Liver (tissue), 9 donors: ENCODE measurements around the gene CAMSAP1. TPM values are rescaled to one million over a fixed set of nuclear protein-coding genes. Genes with fewer than 3 reads are reported as not detected.

Experiments used
- DNase-seq: peaks from one replicate; pipeline ENCODE4 v3.0.0-alpha.2; 2017; ENCODE audit warnings: low spot score
- H3K27ac ChIP-seq, 2 donors: one replicate each; pipeline ENCODE4 v1.7.0; 2013; ENCODE audit warnings: inconsistent platforms in 2 of 2, low read length in 2 of 2, control low read depth in 1 of 2, low read depth in 1 of 2, mild to moderate bottlenecking in 1 of 2
- H3K27me3 ChIP-seq, 4 donors: one replicate each; pipeline versions ENCODE4 v1.6.1 to v1.7.0; 2013; ENCODE audit warnings: low read length in 3 of 4, inconsistent platforms in 1 of 4, mild to moderate bottlenecking in 1 of 4, moderate library complexity in 1 of 4; ENCODE audit not compliant: control insufficient read depth in 4 of 4, insufficient read depth in 4 of 4
- H3K36me3 ChIP-seq, 4 donors: one replicate each; pipeline versions ENCODE4 v1.6.1 to v1.7.0; 2013; ENCODE audit warnings: low read length in 3 of 4, mild to moderate bottlenecking in 3 of 4, low read depth in 1 of 4, moderate library complexity in 1 of 4; ENCODE audit not compliant: control insufficient read depth in 4 of 4, insufficient read depth in 3 of 4
- H3K4me1 ChIP-seq, 4 donors: one replicate each; pipeline versions ENCODE4 v1.6.1 to v1.7.0; 2013; ENCODE audit warnings: low read length in 3 of 4, mild to moderate bottlenecking in 3 of 4, moderate library complexity in 1 of 4; ENCODE audit not compliant: control insufficient read depth in 4 of 4, insufficient read depth in 4 of 4
- H3K4me3 ChIP-seq, 3 donors: one replicate each; pipeline versions ENCODE4 v1.6.1 to v1.7.0; 2013; ENCODE audit warnings: low read length in 3 of 3, control low read depth in 1 of 3, low read depth in 1 of 3, mild to moderate bottlenecking in 1 of 3
- H3K9ac ChIP-seq, 2 donors: one replicate each; pipeline ENCODE4 v1.7.0; 2013; ENCODE audit warnings: low read length in 2 of 2, mild to moderate bottlenecking in 2 of 2, moderate library complexity in 2 of 2, control low read depth in 1 of 2, low read depth in 1 of 2
- H3K9me3 ChIP-seq, 4 donors: one replicate each; pipeline versions ENCODE4 v1.6.1 to v1.7.0; 2013; ENCODE audit warnings: low read length in 3 of 4; ENCODE audit not compliant: control insufficient read depth in 4 of 4
- CTCF ChIP-seq: fragments of 150-350 bp; IDR thresholded peaks from 2 replicates; pipeline ENCODE4 v1.5.1; 2017; ENCODE audit warnings: improper control_type of control experiment, low read depth, low read length; ENCODE audit not compliant: missing input control
- EGR1 ChIP-seq, 2 donors: IDR thresholded peaks; 2 replicates each; pipeline ENCODE4 v1.6.1; 2016 to 2018; ENCODE audit warnings: antibody characterized with exemption in 2 of 2, low read depth in 2 of 2
- FOXA1 ChIP-seq: IDR thresholded peaks from 2 replicates; pipeline ENCODE4 v1.6.1; 2016; ENCODE audit warnings: antibody characterized with exemption
- FOXA2 ChIP-seq: IDR thresholded peaks from 2 replicates; pipeline ENCODE4 v1.6.1; 2016; ENCODE audit warnings: antibody characterized with exemption
- GABPA ChIP-seq, 2 donors: IDR thresholded peaks in 1 of 2; conservative IDR thresholded peaks in 1 of 2; 2 replicates each; pipeline ENCODE4 v1.6.1; 2016; ENCODE audit warnings: antibody characterized with exemption in 2 of 2, mild to moderate bottlenecking in 1 of 2, moderate library complexity in 1 of 2
- HNF4A ChIP-seq, 2 donors: conservative IDR thresholded peaks; 2 replicates each; pipeline ENCODE4 v1.6.1; 2016; ENCODE audit warnings: antibody characterized with exemption in 2 of 2, mild to moderate bottlenecking in 2 of 2
- HNF4G ChIP-seq: IDR thresholded peaks from 2 replicates; pipeline ENCODE4 v1.6.1; 2016; ENCODE audit warnings: antibody characterized with exemption
- JUND ChIP-seq, 2 donors: IDR thresholded peaks; 2 replicates each; pipeline ENCODE4 v1.6.1; 2016; ENCODE audit warnings: antibody characterized with exemption in 2 of 2
- MAX ChIP-seq: IDR thresholded peaks from 2 replicates; pipeline ENCODE4 v1.6.1; 2016; ENCODE audit warnings: antibody characterized with exemption
- NR2F2 ChIP-seq: IDR thresholded peaks from 2 replicates; pipeline ENCODE4 v1.6.1; 2016; ENCODE audit warnings: antibody characterized with exemption
- RAD21 ChIP-seq, 2 donors: IDR thresholded peaks; 2 replicates each; pipeline ENCODE4 v1.6.1; 2016; ENCODE audit warnings: antibody characterized with exemption in 2 of 2, mild to moderate bottlenecking in 2 of 2
- RXRA ChIP-seq, 2 donors: IDR thresholded peaks; 2 replicates each; pipeline ENCODE4 v1.6.1; 2017 to 2018; ENCODE audit warnings: antibody characterized with exemption in 2 of 2, mild to moderate bottlenecking in 1 of 2
- SP1 ChIP-seq: IDR thresholded peaks from 2 replicates; pipeline ENCODE4 v1.6.1; 2018; ENCODE audit warnings: antibody characterized with exemption, mild to moderate bottlenecking
- TAF1 ChIP-seq: conservative IDR thresholded peaks from 2 replicates; pipeline ENCODE4 v1.6.1; 2016; ENCODE audit warnings: antibody characterized with exemption, mild to moderate bottlenecking
- YY1 ChIP-seq: IDR thresholded peaks from 2 replicates; pipeline ENCODE4 v1.6.1; 2016; ENCODE audit warnings: antibody characterized with exemption, mild to moderate bottlenecking
- ZBTB33 ChIP-seq: IDR thresholded peaks from 2 replicates; pipeline ENCODE4 v1.6.1; 2016; ENCODE audit warnings: antibody characterized with exemption
- WGBS: extraction: QIAGEN DNeasy Blood & Tissue Kit; methylation state at CpG from one replicate; pipeline ENCODE4 v1.1.7; 2013; 5-methylcytosine and 5-hydroxymethylcytosine counted together
- polyA plus RNA-seq, 2 donors: library from polyadenylated mRNA; stranded (reverse) in 1 of 2; unstranded in 1 of 2; fragments of 200-250 nt in 1 of 2; fragments of >200 nt in 1 of 2; fragmentation: Nextera tagmentation in 1 of 2; extraction: Ambion mirVana in 1 of 2; gene quantifications; one replicate each; pipeline versions ENCODE4 v1.2.1 to v1.2.3, GENCODE V29; 2013 to 2015
- total RNA-seq, 2 donors: library from RNA; depleted of rRNA; stranded (reverse); fragments of >200 nt; gene quantifications; one replicate each; pipeline ENCODE4 v1.2.3, GENCODE V29; 2014
- TF ChIP-seq, protein P1 (sequence below): IDR thresholded peaks from 2 replicates; pipeline ENCODE4 v1.6.1; 2016; ENCODE audit warnings: antibody characterized with exemption
- TF ChIP-seq, protein P2 (sequence below): IDR thresholded peaks from 2 replicates; pipeline ENCODE4 v1.6.1; 2016; ENCODE audit warnings: antibody characterized with exemption, mild to moderate bottlenecking
- donor health status: healthy.
- donor health status: healthy.
- donor health status: healthy.
- donor health status: healthy.
- donor health status: healthy.

The CAMSAP1 gene
- total and polyA plus RNA-seq, 4 donors: 0.97 to 6.4 (median 5.1) TPM

- no peaks in the 10 kb centered on the region for H3K4me1 ChIP-seq
- whole genome bisulfite sequencing: 91% methylated on average over 3 of the region's 3 CpGs
Measured at GRCh38 chr9:135896205-135896604, 11.1 kb downstream of the CAMSAP1 start.

More at GRCh38 chr9:135896205-135896604, 11.1 kb downstream of the CAMSAP1 start:
- Histone ChIP-seq H3K9me3 (no peaks in the 10 kb centered on the region), H3K36me3 (no peaks in the 10 kb centered on the region), H3K4me3 (no peak overlapping the region), H3K27ac (no peak overlapping the region), H3K9ac (no peak overlapping the region), H3K27me3 (no peaks in the 10 kb centered on the region)
- no peak for DNase-seq
- no peak for TF ChIP-seq GABPA (IDR thresholded peaks at IDR 0.05 in 1 of 2, conservative IDR thresholded peaks at IDR 0.05 in 1 of 2)
- no peak for TF ChIP-seq RXRA (IDR thresholded peaks at IDR 0.05)
- TF ChIP-seq CTCF: no peak
- TF ChIP-seq MAX: no peak
- no peak for TF ChIP-seq FOXA2
- TF ChIP-seq ZBTB33: no peak
- no peak for TF ChIP-seq YY1
- TF ChIP-seq HNF4A (conservative IDR thresholded peaks at IDR 0.05): no peak
- TF ChIP-seq FOXA1: no peak
- TF ChIP-seq SP1: no peak
- TF ChIP-seq RAD21 (IDR thresholded peaks at IDR 0.05): no peak
- no peak for TF ChIP-seq HNF4G
- no peak for TF ChIP-seq EGR1 (IDR thresholded peaks at IDR 0.05; ENCODE audit: low read depth in 2 of 2)
- TF ChIP-seq, protein P1, sequence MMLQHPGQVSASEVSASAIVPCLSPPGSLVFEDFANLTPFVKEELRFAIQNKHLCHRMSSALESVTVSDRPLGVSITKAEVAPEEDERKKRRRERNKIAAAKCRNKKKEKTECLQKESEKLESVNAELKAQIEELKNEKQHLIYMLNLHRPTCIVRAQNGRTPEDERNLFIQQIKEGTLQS: no peak
- TF ChIP-seq, protein P2, sequence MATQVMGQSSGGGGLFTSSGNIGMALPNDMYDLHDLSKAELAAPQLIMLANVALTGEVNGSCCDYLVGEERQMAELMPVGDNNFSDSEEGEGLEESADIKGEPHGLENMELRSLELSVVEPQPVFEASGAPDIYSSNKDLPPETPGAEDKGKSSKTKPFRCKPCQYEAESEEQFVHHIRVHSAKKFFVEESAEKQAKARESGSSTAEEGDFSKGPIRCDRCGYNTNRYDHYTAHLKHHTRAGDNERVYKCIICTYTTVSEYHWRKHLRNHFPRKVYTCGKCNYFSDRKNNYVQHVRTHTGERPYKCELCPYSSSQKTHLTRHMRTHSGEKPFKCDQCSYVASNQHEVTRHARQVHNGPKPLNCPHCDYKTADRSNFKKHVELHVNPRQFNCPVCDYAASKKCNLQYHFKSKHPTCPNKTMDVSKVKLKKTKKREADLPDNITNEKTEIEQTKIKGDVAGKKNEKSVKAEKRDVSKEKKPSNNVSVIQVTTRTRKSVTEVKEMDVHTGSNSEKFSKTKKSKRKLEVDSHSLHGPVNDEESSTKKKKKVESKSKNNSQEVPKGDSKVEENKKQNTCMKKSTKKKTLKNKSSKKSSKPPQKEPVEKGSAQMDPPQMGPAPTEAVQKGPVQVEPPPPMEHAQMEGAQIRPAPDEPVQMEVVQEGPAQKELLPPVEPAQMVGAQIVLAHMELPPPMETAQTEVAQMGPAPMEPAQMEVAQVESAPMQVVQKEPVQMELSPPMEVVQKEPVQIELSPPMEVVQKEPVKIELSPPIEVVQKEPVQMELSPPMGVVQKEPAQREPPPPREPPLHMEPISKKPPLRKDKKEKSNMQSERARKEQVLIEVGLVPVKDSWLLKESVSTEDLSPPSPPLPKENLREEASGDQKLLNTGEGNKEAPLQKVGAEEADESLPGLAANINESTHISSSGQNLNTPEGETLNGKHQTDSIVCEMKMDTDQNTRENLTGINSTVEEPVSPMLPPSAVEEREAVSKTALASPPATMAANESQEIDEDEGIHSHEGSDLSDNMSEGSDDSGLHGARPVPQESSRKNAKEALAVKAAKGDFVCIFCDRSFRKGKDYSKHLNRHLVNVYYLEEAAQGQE: no peak
- no peak for TF ChIP-seq TAF1
- TF ChIP-seq JUND (IDR thresholded peaks at IDR 0.05): no peak
- TF ChIP-seq NR2F2: no peak
